GM12891 (cell line): ENCODE data around the gene ELMO1.

ENCODE experiments used
- POLR2A ChIP-seq: IDR thresholded peaks from 2 replicates; pipeline ENCODE4 v1.6.1; 2011; ENCODE audit warnings: low read depth, low read length, control low read depth
- TAF1 ChIP-seq: IDR thresholded peaks from 2 replicates; pipeline ENCODE4 v1.6.1; 2011; ENCODE audit warnings: low read depth, low read length, control low read depth

DNA sequence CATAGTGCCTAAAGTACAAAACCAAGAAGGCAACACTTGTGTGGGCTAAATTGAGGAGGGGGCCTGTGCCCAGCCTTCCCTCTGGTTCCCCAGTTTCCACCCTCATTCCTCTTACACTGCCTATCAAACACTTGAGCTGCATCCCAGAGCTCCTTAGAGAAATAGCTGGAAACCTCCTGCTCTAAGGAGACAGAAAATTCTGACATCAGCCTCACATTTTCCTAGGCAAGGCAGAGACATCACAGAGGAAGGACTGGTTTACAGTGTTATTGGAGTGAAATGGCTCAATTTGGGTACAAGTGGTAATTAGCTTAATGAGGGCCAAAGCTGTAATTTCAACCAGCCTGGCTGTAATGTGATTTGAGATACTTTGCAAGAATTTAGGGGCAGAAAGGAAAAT, 532.0 kb downstream of the ELMO1 start:
- TF ChIP-seq POLR2A = no peak
- TF ChIP-seq TAF1 = no peak
